Measurements from ENCODE around the gene GINS1.

DNA sequence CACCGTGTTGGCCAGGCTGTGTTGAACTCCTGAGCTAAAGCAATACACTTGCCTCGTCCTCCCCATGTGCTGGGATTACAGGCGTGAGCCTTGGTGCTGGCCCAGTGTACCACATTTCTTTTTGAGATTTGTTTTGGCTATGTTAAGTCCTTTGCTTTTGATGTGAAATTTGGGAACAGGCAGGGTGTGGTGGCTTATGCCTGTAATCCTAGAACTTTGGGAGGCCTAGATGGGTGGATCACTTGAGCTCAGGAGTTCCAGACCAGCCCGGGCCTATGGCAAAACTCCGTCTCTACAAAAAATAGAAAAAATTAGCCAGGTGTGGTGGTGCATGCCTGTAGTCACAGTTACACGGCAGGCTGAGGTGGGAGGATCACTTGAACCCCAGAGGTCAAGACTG, 40.2 kb downstream of the GINS1 start:
- TF ChIP-seq, protein P1, sequence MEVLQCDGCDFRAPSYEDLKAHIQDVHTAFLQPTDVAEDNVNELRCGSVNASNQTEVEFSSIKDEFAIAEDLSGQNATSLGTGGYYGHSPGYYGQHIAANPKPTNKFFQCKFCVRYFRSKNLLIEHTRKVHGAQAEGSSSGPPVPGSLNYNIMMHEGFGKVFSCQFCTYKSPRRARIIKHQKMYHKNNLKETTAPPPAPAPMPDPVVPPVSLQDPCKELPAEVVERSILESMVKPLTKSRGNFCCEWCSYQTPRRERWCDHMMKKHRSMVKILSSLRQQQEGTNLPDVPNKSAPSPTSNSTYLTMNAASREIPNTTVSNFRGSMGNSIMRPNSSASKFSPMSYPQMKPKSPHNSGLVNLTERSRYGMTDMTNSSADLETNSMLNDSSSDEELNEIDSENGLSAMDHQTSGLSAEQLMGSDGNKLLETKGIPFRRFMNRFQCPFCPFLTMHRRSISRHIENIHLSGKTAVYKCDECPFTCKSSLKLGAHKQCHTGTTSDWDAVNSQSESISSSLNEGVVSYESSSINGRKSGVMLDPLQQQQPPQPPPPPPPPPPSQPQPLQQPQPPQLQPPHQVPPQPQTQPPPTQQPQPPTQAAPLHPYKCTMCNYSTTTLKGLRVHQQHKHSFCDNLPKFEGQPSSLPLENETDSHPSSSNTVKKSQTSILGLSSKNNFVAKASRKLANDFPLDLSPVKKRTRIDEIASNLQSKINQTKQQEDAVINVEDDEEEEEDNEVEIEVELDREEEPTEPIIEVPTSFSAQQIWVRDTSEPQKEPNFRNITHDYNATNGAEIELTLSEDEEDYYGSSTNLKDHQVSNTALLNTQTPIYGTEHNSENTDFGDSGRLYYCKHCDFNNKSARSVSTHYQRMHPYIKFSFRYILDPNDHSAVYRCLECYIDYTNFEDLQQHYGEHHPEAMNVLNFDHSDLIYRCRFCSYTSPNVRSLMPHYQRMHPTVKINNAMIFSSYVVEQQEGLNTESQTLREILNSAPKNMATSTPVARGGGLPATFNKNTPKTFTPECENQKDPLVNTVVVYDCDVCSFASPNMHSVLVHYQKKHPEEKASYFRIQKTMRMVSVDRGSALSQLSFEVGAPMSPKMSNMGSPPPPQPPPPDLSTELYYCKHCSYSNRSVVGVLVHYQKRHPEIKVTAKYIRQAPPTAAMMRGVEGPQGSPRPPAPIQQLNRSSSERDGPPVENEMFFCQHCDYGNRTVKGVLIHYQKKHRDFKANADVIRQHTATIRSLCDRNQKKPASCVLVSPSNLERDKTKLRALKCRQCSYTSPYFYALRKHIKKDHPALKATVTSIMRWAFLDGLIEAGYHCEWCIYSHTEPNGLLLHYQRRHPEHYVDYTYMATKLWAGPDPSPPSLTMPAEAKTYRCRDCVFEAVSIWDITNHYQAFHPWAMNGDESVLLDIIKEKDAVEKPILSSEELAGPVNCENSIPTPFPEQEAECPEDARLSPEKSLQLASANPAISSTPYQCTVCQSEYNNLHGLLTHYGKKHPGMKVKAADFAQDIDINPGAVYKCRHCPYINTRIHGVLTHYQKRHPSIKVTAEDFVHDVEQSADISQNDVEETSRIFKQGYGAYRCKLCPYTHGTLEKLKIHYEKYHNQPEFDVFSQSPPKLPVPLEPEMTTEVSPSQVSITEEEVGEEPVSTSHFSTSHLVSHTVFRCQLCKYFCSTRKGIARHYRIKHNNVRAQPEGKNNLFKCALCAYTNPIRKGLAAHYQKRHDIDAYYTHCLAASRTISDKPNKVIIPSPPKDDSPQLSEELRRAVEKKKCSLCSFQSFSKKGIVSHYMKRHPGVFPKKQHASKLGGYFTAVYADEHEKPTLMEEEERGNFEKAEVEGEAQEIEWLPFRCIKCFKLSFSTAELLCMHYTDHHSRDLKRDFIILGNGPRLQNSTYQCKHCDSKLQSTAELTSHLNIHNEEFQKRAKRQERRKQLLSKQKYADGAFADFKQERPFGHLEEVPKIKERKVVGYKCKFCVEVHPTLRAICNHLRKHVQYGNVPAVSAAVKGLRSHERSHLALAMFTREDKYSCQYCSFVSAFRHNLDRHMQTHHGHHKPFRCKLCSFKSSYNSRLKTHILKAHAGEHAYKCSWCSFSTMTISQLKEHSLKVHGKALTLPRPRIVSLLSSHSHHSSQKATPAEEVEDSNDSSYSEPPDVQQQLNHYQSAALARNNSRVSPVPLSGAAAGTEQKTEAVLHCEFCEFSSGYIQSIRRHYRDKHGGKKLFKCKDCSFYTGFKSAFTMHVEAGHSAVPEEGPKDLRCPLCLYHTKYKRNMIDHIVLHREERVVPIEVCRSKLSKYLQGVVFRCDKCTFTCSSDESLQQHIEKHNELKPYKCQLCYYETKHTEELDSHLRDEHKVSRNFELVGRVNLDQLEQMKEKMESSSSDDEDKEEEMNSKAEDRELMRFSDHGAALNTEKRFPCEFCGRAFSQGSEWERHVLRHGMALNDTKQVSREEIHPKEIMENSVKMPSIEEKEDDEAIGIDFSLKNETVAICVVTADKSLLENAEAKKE (CRISPR knock-in tag; IDR thresholded peaks at IDR 0.05), result no peak
- TF ChIP-seq CTCF (conservative IDR thresholded peaks at IDR 0.05; ENCODE audit: low read depth in 2 of 2) (no peak), EZH2 (IDR thresholded peaks at IDR 0.05; ENCODE audit: low read depth, unreplicated experiment) (no peak), POLR2AphosphoS5 (IDR thresholded peaks at IDR 0.05; ENCODE audit: low read depth) (no peak), JUNB (IDR thresholded peaks at IDR 0.05; ENCODE audit: unreplicated experiment) (no peak), STAT1 (IDR thresholded peaks at IDR 0.05; ENCODE audit: unreplicated experiment) (no peak), EZH2phosphoT487 (IDR thresholded peaks at IDR 0.05; ENCODE audit: unreplicated experiment) (no peak), REST (IDR thresholded peaks at IDR 0.05; ENCODE audit: unreplicated experiment) (no peak), CREB1 (CRISPR knock-in tag; IDR thresholded peaks at IDR 0.05; ENCODE audit: low read depth) (no peak), ZNF331 (CRISPR knock-in tag; IDR thresholded peaks at IDR 0.05; ENCODE audit: low read depth) (no peak), ETS1 (IDR thresholded peaks at IDR 0.05) (no peak), NANOG (IDR thresholded peaks at IDR 0.05; ENCODE audit: borderline replicate concordance) (no peak)
